T-helper 2 cell treated with Interferon-gamma antibody and Interleukin-4, amounts not matched to agents 100 ng/mL and 5 ng/mL, for 36 hours (primary cell): ENCODE data around the gene ME1. TPM values are rescaled to one million over a fixed set of nuclear protein-coding genes. Genes with fewer than 3 reads are reported as not detected.
"Not testable (repeated sequence)": the region's sequence is repeated elsewhere in the genome, so short reads cannot be mapped to it uniquely, and the experiment has no call there.

Source experiments
- intact Hi-C: fragments of 100-400 bp; cut with micrococcal nuclease; formaldehyde crosslinking; loops from one replicate; pipeline ENCODE4 v1.15.1; 2023
- total RNA-seq: library from RNA; stranded (reverse); gene quantifications from 2 replicates; pipeline ENCODE4 v1.2.3, GENCODE V29; 2022

The ME1 gene
- total RNA-seq, 1 donor from 2014 or later: not detected

DNA sequence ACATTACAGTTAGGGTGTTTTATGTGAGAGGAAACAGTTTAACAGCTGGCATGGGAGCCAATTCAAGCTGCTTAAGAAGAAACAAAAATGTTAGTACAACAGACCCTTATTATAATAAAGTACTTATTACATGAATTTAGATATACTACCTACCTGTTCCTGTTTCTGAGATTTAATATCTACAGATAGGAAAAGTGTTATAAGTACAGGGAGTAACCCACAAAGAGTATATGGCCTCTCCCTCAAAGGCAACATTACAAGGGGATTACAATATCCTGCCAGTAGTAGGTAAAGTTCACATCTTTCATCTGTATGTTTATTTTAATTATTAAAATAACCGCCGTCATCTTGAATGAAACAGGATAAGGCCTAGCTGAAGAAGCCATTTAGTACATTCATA is 1.8 kb upstream of the ME1 start:
- intact Hi-C loops: no loop called here

DNA sequence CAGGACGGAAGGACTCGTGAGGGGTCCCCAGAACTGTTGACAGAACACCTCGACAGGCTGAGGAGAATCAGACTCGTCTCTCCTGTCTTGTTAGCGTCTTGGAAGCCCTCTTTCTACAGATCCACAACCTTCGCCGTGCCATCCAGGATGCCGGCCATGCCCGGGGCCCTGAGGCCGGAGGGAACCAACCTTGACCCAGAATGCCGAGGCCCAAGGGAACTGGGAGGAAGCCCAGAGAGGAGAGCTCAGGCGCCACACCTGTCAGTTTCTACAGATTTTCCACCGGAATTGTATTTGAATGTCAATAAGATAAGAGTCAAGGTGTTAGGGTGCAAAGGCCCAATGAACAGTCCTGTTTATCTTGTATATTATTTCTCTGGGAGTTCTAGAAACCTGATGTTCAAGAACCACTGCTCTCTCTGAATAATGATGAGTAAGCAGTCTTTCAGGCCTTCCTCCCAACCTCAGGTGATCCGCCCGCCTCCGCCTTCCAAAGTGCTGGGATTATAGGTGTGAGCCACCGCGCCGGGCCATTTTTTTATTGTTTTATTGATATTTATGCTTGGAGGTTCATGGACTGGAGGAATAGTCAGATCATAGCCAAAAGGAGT is 799 bp upstream of the ME1 start:
- intact Hi-C loops: no loop called here

DNA sequence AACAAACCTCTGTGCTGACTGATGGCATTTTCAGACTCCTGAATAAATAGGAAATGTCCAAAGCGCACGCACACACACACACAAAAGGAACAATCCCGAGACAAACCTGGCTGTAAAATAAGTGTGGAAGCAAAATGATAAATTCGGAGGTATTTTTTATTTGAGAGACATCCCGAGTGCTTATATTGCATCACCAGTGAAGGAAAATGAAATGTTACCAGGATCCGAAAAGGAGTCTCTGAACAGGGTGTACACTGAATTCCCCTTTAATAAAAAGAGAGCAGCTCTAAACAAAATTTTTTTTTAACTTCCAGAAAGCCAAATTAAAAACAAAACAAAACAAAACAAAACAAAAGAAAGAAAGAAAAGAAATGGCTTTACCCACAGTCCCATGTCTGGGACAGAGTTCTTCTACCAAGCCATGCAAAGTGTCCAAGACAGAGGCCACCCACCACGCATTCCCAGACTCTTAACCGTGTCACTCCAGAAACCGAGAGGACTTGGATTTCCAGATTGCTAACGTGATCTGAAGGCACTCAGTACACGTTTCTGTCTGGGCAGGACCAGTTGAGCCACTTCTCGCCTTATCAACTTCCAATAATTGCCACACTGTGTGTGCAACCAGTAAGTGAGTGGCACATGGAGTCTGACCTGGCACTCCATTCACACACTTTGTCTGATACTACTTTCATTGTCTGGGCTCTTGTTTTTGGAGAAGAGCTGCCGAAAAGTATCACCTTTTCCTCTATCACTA is 817 bp downstream of the ME1 start:
- intact Hi-C loops: no loop called here

DNA sequence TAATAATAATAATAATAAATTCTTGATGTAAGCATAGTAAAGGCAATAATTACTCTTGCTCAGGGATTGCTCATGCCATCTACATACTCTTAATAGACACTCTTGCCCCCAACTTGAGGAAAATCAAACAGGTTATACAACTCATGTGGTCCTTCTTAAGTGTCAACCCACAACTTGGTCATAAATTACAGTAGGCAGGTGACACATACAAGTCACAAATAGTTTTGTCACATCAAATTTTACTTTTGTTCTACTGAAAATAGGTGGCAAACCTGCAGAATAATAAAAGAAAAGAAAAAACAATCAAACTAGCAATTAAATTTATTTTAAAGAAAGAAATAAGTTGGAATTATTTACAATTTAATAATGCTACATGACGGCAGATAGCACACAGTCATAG is 1.6 kb downstream of the ME1 start:
- intact Hi-C loops: no loop called here

DNA sequence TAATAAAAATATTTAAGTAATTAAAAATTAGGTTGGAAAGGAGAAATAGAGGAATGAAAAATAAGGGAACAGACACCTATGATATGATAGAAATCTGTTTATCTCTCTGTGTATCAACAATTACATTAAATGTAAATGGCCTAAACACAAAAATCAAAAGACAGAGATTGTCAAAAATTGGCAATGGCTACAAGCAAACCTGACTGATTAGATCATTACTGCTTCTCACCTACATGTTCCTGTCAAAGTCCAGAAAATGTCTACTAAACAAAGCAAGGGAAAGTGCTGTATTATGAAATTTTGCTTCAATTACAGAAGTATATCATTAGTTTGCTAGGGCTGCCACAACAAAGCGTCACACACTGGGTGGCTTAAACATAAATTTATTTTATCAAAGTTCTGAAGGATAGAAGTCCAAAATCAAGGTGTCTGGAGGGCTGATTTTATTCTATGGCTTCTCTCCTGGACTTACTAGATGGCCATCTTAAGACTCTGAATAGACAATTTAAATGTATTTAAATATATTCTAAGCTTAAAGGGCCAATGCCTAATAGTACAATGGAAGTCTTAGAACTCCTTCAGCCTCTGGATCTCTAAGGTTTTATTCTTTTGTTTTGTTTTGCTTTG is 6.3 kb downstream of the ME1 start:
- intact Hi-C loops: no loop called here

DNA sequence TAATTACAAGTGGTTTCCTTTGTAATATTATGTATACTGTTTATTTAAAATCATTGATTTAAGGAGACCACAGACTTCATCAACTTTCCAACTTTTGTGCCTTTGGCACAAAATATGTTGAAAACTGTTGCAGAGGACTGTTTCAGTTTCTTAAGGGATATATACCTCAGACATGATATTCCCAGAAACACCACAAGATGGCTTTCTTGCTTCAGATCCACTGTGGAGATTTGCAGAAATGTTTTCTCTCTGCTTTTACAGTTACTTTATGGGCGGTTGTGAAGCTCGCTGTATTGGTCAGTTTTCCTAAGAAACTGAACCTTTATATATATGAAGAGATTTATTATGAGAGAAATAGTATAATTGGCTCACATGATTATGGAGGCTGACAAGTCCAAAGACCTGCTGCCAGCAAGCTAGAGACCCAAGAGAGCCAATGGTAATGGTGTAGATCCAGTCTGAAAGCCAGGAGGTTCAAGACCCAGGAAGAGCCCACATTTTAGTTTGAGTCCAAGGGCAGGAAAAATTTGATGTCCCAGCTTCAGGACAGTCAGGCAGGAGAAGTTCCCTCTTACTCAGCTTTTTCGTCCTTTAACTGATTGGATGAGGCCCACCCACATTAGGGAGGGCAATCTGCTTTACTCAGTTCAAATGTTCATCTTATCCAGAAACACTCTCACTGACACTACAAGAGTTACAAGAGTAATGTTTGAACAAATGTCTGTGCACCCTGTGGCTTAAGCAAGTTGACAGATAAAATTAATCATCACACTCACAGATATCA is 12.8 kb downstream of the ME1 start:
- intact Hi-C loops: loop anchor here (10.0 kb wide), 1 partner anchor 97 kb away; the partner anchor contains the start of gene PRSS35

DNA sequence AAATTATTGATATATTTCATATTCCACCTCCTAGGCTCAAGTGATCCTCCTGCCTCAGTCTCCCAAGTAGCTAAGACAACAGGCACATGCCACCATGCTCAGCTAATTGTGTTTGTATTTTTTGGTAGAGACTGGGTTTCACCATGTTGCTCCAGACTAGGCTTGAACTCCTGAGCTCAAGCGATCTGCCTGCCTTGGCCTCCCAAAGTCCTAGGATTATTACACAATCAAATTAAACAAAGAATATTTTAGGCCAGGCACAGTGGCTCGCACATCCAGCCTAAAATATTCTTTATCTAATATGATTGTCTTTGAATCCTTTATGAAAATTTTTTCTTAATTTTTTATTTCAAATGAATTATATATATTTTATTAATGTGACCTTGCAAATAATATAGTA is 17.8 kb downstream of the ME1 start:
- intact Hi-C loops: loop anchor here (10.0 kb wide), 1 partner anchor 102 kb away; the partner anchor contains the start of gene PRSS35

DNA sequence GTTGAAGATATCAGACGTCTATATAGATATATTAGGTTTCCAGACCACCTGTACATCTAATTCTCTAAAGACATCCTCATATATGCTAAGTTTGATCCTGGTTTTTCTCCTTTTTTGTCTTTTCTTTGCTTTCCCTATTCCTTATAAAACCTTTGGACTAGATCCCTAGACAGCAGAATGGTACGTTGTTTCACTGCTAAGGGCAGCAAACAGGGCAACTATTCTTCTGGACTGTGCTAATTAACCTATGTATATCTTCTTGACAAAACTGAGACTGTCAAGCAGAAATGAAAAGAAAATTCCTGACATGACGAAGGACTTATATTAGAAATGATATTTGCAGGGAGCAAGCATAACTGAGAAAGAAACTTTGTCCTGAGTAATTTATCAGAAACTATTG is 19.1 kb downstream of the ME1 start:
- intact Hi-C loops: loop anchor here (10.0 kb wide), 1 partner anchor 103 kb away; the partner anchor contains the start of gene PRSS35

DNA sequence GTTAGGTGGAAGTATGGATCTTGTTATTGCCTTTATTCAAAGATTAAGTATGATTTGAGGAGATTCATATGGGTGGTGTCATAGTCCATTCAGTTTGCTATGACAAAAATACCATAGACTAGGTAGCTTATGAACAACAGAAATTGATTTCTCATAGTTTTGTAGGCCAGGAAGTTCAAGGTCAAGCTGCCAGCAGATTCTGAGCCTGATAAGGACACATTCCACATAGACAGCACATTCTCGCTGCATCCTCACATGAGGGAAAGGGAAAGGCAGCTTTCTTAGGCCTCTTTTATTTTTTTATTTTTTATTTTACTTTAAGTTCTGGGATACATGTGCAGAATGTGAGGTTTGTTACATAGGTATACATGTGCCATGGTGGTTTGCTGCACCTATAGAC is 27.7 kb downstream of the ME1 start:
- intact Hi-C loops: no loop called here

DNA sequence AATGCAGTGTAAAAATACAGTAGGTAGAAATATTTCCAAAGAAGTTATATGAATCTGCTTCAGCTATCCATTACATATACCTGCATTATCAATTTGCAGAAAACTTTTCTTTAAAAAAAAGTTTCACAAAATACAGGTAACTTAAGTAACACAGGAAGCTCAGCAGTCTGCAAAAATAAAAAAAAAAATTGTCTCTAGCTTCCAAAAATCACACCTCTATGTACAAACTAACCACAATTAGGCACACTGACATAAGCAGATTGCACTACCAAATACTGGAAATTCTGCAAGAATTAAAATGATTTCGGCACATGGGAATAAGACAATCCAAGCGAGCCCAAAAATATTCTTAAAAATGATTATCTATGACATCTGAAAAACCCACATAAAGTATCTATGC is 41.2 kb downstream of the ME1 start:
- intact Hi-C loops: no loop called here

DNA sequence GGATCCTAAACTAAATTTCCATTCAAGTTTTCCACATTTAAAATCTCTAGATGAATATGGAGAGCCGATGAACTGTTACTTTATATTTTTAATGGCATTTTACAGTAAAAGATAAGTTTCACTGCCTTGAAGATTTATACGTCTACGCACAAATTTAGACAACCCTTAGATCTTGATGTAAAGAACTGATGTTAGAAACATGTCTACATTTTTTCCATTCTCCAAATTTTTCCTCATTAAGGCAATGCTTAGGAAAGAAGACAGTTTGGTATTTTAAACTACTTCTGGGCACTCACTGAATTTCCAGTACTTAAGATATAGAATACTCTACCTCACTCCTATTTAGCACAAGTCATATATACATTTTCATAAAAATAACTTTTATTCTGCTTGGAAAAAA is 45.4 kb downstream of the ME1 start:
- intact Hi-C loops: no loop called here

DNA sequence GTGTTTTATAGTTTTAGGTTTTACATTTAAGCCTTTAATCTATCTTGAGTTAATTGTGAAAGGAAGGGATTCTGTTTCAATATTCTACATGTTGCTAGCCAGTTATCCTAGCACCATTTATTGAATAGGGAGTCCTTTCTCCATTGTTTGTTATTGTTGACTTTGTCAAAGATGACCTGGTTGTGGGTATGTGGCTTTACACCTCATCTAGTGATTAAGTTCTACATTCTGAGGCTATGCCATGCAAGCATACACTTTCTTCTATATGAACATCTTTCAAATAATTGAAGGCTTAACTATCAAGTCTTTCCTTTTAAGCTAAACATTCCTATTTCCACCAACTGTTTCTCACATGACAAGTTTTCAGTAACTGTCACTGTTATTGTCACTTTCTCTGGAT is 46.1 kb downstream of the ME1 start:
- intact Hi-C loops: no loop called here

DNA sequence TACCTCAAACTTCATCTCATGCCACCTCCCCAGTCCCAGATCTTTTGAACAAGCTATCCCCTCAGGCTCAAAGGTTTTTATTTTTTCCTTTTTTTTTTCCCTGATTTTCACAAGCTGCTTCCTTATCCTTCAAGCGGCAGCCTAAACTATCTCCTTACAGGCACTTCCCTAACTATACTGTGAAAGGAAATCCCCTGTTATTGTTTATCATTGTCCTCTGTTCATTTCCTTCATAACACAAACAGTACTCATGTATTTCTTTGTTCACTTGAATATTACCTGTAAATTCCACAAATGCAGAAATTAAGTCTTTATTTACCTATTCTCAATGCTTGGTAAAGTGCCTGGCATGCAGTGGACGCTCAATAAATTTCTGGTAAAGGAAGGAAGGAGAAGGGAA is 48.9 kb downstream of the ME1 start:
- intact Hi-C loops: no loop called here

DNA sequence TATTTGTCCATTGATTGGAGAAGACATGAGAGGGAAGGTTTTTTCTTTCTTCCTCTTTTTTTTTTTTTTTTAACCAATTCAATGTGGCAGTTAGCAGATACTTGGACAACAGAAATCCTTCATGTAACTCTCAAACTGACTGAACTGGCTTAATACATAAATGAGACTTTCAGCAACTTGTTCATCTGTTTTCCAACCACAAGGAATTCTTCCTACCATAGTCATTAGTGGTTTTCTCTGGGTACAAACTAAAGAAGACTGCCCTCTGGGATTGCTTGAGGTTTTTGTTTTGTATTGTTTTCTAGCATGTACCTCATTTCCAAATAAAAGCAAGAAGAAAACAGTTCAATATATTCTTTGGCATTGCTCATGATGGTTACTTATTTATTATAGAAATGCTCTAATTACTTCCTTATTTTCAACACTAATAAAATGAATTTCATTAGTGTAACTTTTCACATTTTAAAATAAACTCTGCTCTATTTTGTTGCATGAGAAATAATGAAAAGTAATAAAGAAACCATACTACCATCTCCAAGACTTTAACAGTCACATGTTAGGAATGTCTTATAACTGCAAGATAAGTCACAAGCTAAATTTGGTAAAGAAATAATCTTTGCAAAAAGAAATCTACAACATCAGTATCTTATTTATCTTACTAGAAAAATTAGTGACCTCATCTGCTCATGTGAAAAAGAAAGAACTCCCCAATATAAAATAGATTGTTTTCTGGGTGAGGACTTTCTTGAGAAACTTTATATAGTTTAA is 52.0 kb downstream of the ME1 start:
- intact Hi-C loops: no loop called here

DNA sequence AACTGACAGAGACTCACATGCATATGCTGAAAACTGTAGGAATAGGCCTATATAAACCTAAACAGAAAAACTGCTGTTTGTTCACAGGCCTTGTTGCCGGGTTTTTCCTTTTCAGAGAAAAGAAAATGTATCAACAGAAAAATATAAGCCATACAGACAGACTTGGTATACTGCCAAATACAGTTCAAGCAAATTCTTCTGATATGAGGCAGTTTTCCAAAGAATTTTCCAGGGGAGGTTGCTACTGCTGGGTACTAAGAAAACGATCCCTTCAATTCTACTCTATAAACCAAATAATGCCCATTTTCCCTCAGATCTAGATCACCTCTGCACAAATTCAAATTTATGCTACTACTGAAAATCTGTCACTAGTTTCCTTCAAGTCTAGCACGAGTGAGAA is 59.4 kb downstream of the ME1 start:
- intact Hi-C loops: no loop called here

DNA sequence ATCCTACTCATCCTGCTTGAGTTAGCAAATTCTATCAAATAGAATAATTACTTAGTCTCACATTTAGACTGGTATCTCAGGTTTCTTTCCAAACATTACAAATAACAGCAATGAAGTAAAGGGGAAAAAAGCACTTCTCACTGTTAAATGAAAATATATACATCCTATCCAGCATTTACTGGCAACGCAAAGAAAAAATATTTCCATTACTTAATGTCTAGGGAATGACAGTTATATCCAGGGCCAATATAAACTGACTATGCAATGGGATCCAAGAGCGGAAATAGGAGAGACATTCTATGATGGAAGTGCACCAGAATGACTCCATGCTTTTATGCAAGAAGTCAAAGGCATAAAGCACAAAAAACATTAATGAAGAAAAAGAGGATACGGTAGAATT is 60.3 kb downstream of the ME1 start:
- intact Hi-C loops: no loop called here

DNA sequence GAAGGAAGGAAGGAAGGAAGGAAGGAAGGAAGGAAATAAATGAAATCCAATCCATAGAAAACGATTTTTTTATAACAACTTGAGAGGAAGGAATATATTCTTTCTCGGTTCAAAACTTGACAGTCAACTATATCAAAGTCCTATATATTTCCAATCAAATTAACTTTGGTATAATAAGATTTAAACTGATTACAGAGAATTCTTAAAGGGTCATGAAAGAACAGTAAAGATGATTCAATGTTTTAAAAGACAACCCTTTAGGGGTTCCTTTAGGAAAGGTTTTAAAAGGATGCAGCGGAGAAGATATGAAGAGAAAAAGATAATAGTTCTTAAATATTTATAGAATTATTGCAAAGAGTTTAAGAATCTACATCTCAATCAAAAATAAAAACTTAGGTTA is 61.2 kb downstream of the ME1 start:
- intact Hi-C loops: no loop called here

DNA sequence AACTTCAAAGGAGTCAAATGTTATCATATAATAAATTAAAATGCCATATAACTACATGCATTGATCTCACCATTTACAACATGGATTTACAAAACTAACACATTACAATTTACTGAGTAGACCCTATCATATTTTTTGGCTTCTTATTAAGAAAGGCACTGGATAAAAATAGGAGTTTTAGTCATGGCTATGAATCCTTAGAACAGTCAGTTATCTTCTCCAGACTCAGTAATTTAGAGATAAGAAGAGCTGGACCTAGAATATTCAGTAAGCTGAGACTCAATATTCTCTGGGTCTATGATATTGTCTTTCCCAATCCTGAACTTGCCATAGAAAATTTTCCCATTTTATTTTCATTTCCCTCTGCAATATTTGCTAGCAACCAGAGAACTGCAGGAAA is 62.3 kb downstream of the ME1 start:
- intact Hi-C loops: no loop called here

DNA sequence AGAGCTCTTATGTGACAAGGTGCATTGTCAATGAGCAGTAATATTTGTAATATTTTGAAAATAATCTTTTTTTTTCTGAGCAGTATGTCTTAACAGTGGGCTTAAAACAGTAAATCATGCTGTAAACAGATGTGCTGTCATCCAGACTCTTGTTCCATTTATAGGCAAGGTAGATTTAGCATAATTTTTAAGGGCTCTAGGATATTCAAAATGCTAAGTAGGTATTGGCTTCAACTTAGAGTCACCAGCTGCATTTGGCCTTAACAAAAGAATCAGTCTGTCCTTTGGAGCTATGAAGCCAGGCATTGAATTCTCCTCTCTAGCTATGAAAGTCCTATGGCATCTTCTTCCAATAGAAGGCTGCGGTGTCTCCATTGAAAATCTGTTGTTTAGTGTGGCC is 63.7 kb downstream of the ME1 start:
- intact Hi-C loops: no loop called here

DNA sequence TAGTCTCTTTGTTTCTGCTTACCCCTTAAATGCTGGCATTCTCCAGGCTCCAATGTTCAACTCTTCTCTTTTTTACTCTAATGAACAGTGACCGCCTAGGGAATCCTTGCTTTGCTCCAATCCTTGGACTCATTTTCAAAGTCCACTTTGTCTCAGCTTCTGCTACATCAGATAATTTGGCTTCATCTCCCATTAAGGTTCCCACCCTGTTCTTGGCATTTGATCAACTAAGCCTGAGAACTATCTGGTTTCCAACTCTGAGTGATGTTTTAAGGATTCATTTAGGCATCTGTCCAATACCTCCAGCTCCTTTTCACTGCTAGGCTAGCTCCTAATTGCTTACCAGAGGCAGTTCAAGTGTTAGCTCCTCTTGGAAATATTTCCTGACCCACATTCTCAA is 64.9 kb downstream of the ME1 start:
- intact Hi-C loops: no loop called here

DNA sequence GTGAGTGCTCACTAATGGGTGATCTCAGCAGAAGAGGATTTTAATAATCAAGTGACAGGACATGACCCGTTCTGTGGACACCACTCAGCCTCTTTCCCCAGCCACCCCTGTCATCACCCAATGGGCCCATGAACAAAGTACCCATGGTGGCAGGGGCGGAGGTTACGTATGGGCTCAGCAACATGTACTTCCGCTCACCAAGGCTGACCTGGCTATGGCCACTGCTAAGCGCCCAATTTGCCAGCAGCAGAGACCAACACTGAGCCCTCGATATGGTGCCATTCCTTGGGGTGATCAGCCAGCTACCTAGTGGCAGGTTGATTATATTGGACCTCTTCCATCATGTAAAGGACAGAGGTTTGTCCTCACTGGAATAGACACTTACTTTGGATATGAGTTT is 68.5 kb downstream of the ME1 start:
- intact Hi-C loops: not testable (repeated sequence)
